IMR-90 (cell line): Measurements from ENCODE around the gene SAMD1. TPM values are rescaled to one million over a fixed set of nuclear protein-coding genes. Genes with fewer than 3 reads are reported as not detected.

Experiments used
- ATAC-seq: fragments of 200-7000 bp; cut with Tn5 transposase; 2 replicates; pipeline ENCODE4 v1.9.1; 2020; ENCODE audit warnings: low read depth, mild to moderate bottlenecking, moderate library complexity
- BruUV-seq: library from RNA; stranded (reverse); fragments of 400-500 nt; replicated peaks from 2 replicates; lab custom pipeline; 2021; lab: Mats Ljungman, UMichigan
- CTCF ChIA-PET: fragments of 300-600 bp; formaldehyde crosslinking; extraction: SDS; loops from one replicate; lab custom pipeline; 2021; ENCODE audit warnings: antibody characterized with exemption; lab: Yijun Ruan, JAX
- POLR2A ChIA-PET: fragments of 300-600 bp; sonication (Branson Sonifier 250); formaldehyde crosslinking; loops from one replicate; lab custom pipeline; 2022; ENCODE audit warnings: antibody characterized with exemption; ENCODE audit not compliant: unreplicated experiment; lab: Charles Lee
- DNase-seq: peaks from one replicate; pipeline ENCODE4 v3.0.0; 2013
- H2AFZ ChIP-seq: replicated peaks from 2 replicates; pipeline ENCODE3; 2013; ENCODE audit warnings: low read length, mild to moderate bottlenecking; ENCODE audit not compliant: poor library complexity
- H2AK5ac ChIP-seq: 2 replicates; pipeline ENCODE4 v1.6.1; 2013; ENCODE audit warnings: low read depth, low read length, inconsistent platforms
- H2AK9ac ChIP-seq: replicated peaks from 2 replicates; pipeline ENCODE3; 2013; ENCODE audit warnings: mild to moderate bottlenecking, low read depth, low read length, moderate library complexity; ENCODE audit not compliant: poor library complexity
- H2BK120ac ChIP-seq: 2 replicates; pipeline ENCODE4 v1.6.1; 2013; ENCODE audit warnings: low read depth, low read length, inconsistent platforms
- H2BK15ac ChIP-seq: 3 replicates; pipeline ENCODE4 v1.6.1; 2013; ENCODE audit warnings: low read depth, low read length, inconsistent platforms
- H2BK20ac ChIP-seq: 2 replicates; pipeline ENCODE4 v1.6.1; 2013; ENCODE audit warnings: low read depth, mild to moderate bottlenecking, inconsistent platforms, low read length, moderate library complexity
- H2BK5ac ChIP-seq: 2 replicates; pipeline ENCODE4 v1.6.1; 2013; ENCODE audit warnings: mild to moderate bottlenecking, low read depth, low read length, inconsistent platforms; ENCODE audit not compliant: poor library complexity, severe bottlenecking
- H3K14ac ChIP-seq: replicated peaks from 2 replicates; pipeline ENCODE4 v1.6.1; 2013; ENCODE audit warnings: low read depth, low read length, inconsistent platforms
- H3K18ac ChIP-seq: 2 replicates; pipeline ENCODE4 v1.6.1; 2013; ENCODE audit warnings: low read depth, low read length, control low read depth
- H3K23ac ChIP-seq: 2 replicates; pipeline ENCODE4 v1.6.1; 2013; ENCODE audit warnings: low read depth, low read length, inconsistent platforms
- H3K27ac ChIP-seq: 2 replicates; pipeline ENCODE4 v1.5.1; 2013; ENCODE audit warnings: mild to moderate bottlenecking, control low read depth, low read length; ENCODE audit not compliant: insufficient read depth
- H3K27me3 ChIP-seq: 2 replicates; pipeline ENCODE4 v1.6.1; 2013; ENCODE audit warnings: low read length; ENCODE audit not compliant: control insufficient read depth, insufficient read depth
- H3K36me3 ChIP-seq: 2 replicates; pipeline ENCODE4 v1.6.1; 2013; ENCODE audit warnings: low read length, mixed read lengths; ENCODE audit not compliant: control insufficient read depth, insufficient read depth
- H3K4ac ChIP-seq: 2 replicates; pipeline ENCODE4 v1.6.1; 2013; ENCODE audit warnings: low read depth, low read length, inconsistent platforms
- H3K4me1 ChIP-seq: 2 replicates; pipeline ENCODE4 v1.6.1; 2013; ENCODE audit warnings: low read length, mixed read lengths; ENCODE audit not compliant: control insufficient read depth, insufficient read depth
- H3K4me2 ChIP-seq: 2 replicates; pipeline ENCODE4 v1.6.1; 2013; ENCODE audit warnings: low read depth, mild to moderate bottlenecking, control low read depth, low read length, moderate library complexity
- H3K4me3 ChIP-seq: 2 replicates; pipeline ENCODE4 v1.5.1; 2013; ENCODE audit warnings: low read depth, mild to moderate bottlenecking, control low read depth, low read length, moderate library complexity; ENCODE audit not compliant: insufficient read depth
- H3K56ac ChIP-seq: 2 replicates; pipeline ENCODE4 v1.6.1; 2013; ENCODE audit warnings: low read length, inconsistent platforms; ENCODE audit not compliant: insufficient read depth; ENCODE audit errors: extremely low read depth
- H3K79me1 ChIP-seq, 2 experiments: 2 replicates each; pipeline ENCODE4 v1.6.1; 2013; ENCODE audit warnings: low read length in 2 of 2, inconsistent platforms in 1 of 2, low read depth in 1 of 2
- H3K9ac ChIP-seq: 2 replicates; pipeline ENCODE4 v1.6.1; 2013; ENCODE audit warnings: low read depth, low read length, control low read depth
- H3K9me1 ChIP-seq: 2 replicates; pipeline ENCODE4 v1.6.1; 2013; ENCODE audit warnings: low read length, inconsistent platforms; ENCODE audit not compliant: insufficient read depth
- H3K9me3 ChIP-seq: 2 replicates; pipeline ENCODE4 v1.6.1; 2013; ENCODE audit warnings: low read length; ENCODE audit not compliant: control insufficient read depth, insufficient read depth
- H4K20me1 ChIP-seq: 2 replicates; pipeline ENCODE4 v1.6.1; 2013; ENCODE audit warnings: low read length, inconsistent platforms; ENCODE audit not compliant: insufficient read depth
- H4K5ac ChIP-seq: 2 replicates; pipeline ENCODE4 v1.6.1; 2013; ENCODE audit warnings: mild to moderate bottlenecking, low read depth, low read length, control low read depth
- H4K8ac ChIP-seq, 2 experiments: 2 replicates each; pipeline ENCODE4 v1.6.1; 2013; ENCODE audit warnings: low read depth in 2 of 2, low read length in 2 of 2, control low read depth in 1 of 2, inconsistent platforms in 1 of 2
- H4K91ac ChIP-seq: 2 replicates; pipeline ENCODE4 v1.6.1; 2013; ENCODE audit warnings: low read depth, low read length, inconsistent platforms; ENCODE audit not compliant: insufficient read depth
- ELK1 ChIP-seq: fragments of 150-350 bp; IDR thresholded peaks from 2 replicates; pipeline ENCODE4 v1.6.1; 2016; ENCODE audit warnings: low read depth, mild to moderate bottlenecking, low read length, moderate library complexity, borderline replicate concordance
- MAZ ChIP-seq: IDR thresholded peaks from 2 replicates; pipeline ENCODE4 v1.6.1; 2012; ENCODE audit warnings: low read depth, mild to moderate bottlenecking, low read length, improper control_type of control experiment, moderate library complexity, borderline replicate concordance
- NFE2L2 ChIP-seq: fragments of 150-350 bp; IDR thresholded peaks from 2 replicates; pipeline ENCODE4 v1.6.1; 2016; ENCODE audit warnings: low read depth, mild to moderate bottlenecking, low read length
- POLR2A ChIP-seq: IDR thresholded peaks from 2 replicates; pipeline ENCODE4 v1.6.1; 2012; ENCODE audit warnings: mild to moderate bottlenecking, low read depth, low read length
- RAD21 ChIP-seq: IDR thresholded peaks from 2 replicates; pipeline ENCODE4 v1.6.1; 2012; ENCODE audit warnings: low read length, improper control_type of control experiment
- RCOR1 ChIP-seq: IDR thresholded peaks from 2 replicates; pipeline ENCODE4 v1.6.1; 2012; ENCODE audit warnings: mild to moderate bottlenecking, low read length, improper control_type of control experiment; ENCODE audit not compliant: insufficient replicate concordance
- SMC3 ChIP-seq: fragments of 150-350 bp; IDR thresholded peaks from 2 replicates; pipeline ENCODE4 v1.6.1; 2016; ENCODE audit warnings: low read depth, mild to moderate bottlenecking, antibody characterized with exemption, low read length, moderate library complexity
- WGBS, 2 experiments: methylation state at CpG; one replicate each; pipeline versions ENCODE4 v1.1.5 to v1.1.7; 2013; ENCODE audit warnings: missing lambda C conversion rate in 2 of 2; ENCODE audit not compliant: insufficient read length in 1 of 2; ENCODE audit errors: extremely low coverage in 2 of 2; 5-methylcytosine and 5-hydroxymethylcytosine counted together
- dilution Hi-C: fragments of 300-500 bp; cut with HindIII; formaldehyde crosslinking; loops from one replicate; pipeline ENCODE4 v1.14.3; 2018; ENCODE audit warnings: low sequenced_read_pairs; ENCODE audit not compliant: unreplicated experiment
- in situ Hi-C: fragments of 300-500 bp; cut with MboI; formaldehyde crosslinking; loops from 3 replicates; pipeline ENCODE4 v1.14.3; 2019; ENCODE audit warnings: low sequenced_read_pairs, inconsistent platforms, mixed read lengths
- intact Hi-C: fragments of 100-400 bp; cut with micrococcal nuclease; formaldehyde crosslinking; loops from 2 replicates; pipeline ENCODE4 v1.10.0; 2022
- polyA plus RNA-seq, 3 experiments: library from polyadenylated mRNA; depleted of rRNA; stranded (reverse); fragments of >200 nt; gene quantifications; 2 replicates each; pipeline ENCODE4 v1.2.3, GENCODE V29; 2012; ENCODE audit warnings: low replicate concordance in 1 of 3
- total RNA-seq: library from RNA; depleted of rRNA; stranded (reverse); fragments of >200 nt; gene quantifications from 2 replicates; pipeline ENCODE4 v1.2.3, GENCODE V29; 2012

Gene SAMD1
- total and polyA plus RNA-seq, 2 of the 4 experiments (the other 2 are of a cell fraction), result 6.5 to 14.1 TPM

- no peak overlapping the region for H3K4ac ChIP-seq
- no peaks in the 10 kb centered on the region for H3K36me3 ChIP-seq
- H3K4me2 ChIP-seq, result no peak overlapping the region
- no peaks in the 10 kb centered on the region for H3K9me1 ChIP-seq
- TF ChIP-seq MAZ (no peak), NFE2L2 (no peak), SMC3 (no peak), RAD21 (no peak), ELK1 (no peak), RCOR1 (no peak), POLR2A (no peak)
- ATAC-seq, result no peak
- H3K4me3 ChIP-seq, result no peak overlapping the region
- no peaks in the 10 kb centered on the region for H3K9me3 ChIP-seq
- H3K18ac ChIP-seq, result no peak overlapping the region
- ChIA-PET POLR2A (no interaction called here), CTCF (no interaction called here)
- no peak overlapping the region for H2AK5ac ChIP-seq
- H2BK20ac ChIP-seq, result no peak overlapping the region
- no peaks in the 10 kb centered on the region for H3K79me1 ChIP-seq
- intact Hi-C loops (no loop called here), dilution Hi-C loops (no loop called here), in situ Hi-C loops (no loop called here)
- no peak overlapping the region for H2AFZ ChIP-seq
- no peaks in the 10 kb centered on the region for H4K20me1 ChIP-seq
- no peak overlapping the region for H2AK9ac ChIP-seq
- H4K91ac ChIP-seq, result no peak overlapping the region
- no peak overlapping the region for H3K9ac ChIP-seq
- H3K27ac ChIP-seq, result no peak overlapping the region
- H4K5ac ChIP-seq, result no peak overlapping the region
- peaks cover 27% of the 10 kb centered on the region for H3K27me3 ChIP-seq
- no peak overlapping the region for H3K56ac ChIP-seq
- H3K14ac ChIP-seq, result no peak overlapping the region
- WGBS, 2 experiments, result 100% methylated on average over 1 of the region's 5 CpGs; no CpG with 5 or more reads in 1 of the 2 experiments
- no peak overlapping the region for H4K8ac ChIP-seq
- H3K23ac ChIP-seq, result no peak overlapping the region
- no TSS peak for BruUV-seq
- no peak for DNase-seq
- H2BK120ac ChIP-seq, result no peak overlapping the region
- H2BK15ac ChIP-seq, result no peak overlapping the region
- H2BK5ac ChIP-seq, result no peak overlapping the region
- H3K4me1 ChIP-seq, result peaks cover 1% of the 10 kb centered on the region; the same call in 1 of the 2 replicates
Measured at GRCh38 chr19:14062558-14062855, 28.0 kb downstream of the SAMD1 start.
